IPS-20b (cell line): Measurements from ENCODE around the gene SAP30BP.
"Not testable (repeated sequence)": the region's sequence is repeated elsewhere in the genome, so short reads cannot be mapped to it uniquely, and the experiment has no call there.

Source experiments
- H3K27ac ChIP-seq: one replicate; pipeline ENCODE4 v1.5.1; 2013; ENCODE audit warnings: low read length
- H3K27me3 ChIP-seq: 2 replicates; pipeline ENCODE4 v1.6.1; 2013; ENCODE audit warnings: mild to moderate bottlenecking, low read length, inconsistent platforms; ENCODE audit not compliant: insufficient read depth
- H3K36me3 ChIP-seq: 2 replicates; pipeline ENCODE4 v1.6.1; 2013; ENCODE audit warnings: low read depth, mild to moderate bottlenecking, inconsistent platforms, low read length, moderate library complexity; ENCODE audit not compliant: insufficient read depth
- H3K4me1 ChIP-seq: 2 replicates; pipeline ENCODE4 v1.6.1; 2013; ENCODE audit warnings: mild to moderate bottlenecking, control low read depth, inconsistent platforms, low read length, moderate library complexity; ENCODE audit not compliant: insufficient read depth
- H3K4me3 ChIP-seq: 2 replicates; pipeline ENCODE4 v1.5.1; 2013; ENCODE audit warnings: mild to moderate bottlenecking, low read length, inconsistent platforms
- H3K9ac ChIP-seq: 2 replicates; pipeline ENCODE4 v1.6.1; 2013; ENCODE audit warnings: low read depth, mild to moderate bottlenecking, inconsistent platforms, low read length, moderate library complexity
- H3K9me3 ChIP-seq: 2 replicates; pipeline ENCODE4 v1.6.1; 2013; ENCODE audit warnings: mild to moderate bottlenecking, low read depth, low read length, inconsistent platforms; ENCODE audit not compliant: insufficient read depth

The SAP30BP gene

DNA sequence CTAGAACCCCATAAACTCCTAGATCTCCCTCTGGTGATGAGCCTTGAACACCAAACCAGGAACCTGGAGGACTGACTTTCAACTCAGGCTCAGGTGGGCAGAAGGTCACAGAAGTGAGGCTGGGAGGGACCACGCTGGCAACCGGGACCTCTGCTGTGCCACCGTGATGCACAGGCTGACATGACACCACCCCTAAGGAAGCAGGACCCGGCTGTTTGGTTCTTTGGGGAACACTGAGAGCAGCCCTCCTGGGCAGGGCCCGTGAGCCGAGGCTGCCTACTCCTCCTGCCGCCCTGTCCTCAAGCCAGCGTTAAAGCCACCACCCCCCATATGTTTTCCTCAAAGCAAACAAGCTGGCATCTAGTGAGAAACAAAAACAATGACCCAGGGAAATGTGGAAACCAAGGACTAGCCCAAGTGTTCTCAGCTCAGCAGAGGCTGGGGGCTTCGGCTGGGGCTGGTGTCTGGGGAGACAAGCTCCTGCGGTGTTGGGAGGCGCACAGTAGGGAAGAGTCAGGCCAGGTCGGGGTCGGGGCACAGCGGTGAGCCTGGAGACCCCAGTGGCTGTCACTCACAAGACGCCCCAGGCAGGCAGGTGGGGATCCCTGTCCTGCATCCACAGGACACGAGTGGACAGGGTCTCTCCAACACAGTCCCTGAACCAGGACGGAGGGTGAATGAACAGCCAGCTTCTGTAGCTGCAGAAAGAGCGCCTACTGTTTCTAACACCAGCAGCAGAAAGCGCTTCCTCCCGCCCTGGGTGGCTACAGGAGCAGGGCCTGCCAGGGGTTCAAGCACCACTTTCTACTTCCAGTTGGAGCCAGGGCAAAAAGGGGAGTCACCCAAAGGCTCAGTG lies 32.2 kb upstream of the SAP30BP start:
- Histone ChIP-seq H3K27me3 (no peaks in the 10 kb centered on the region), H3K9ac (no peak overlapping the region), H3K4me1 (peaks cover 6% of the 10 kb centered on the region; the same call in 1 of the 2 replicates), H3K9me3 (no peaks in the 10 kb centered on the region), H3K4me3 (no peak overlapping the region), H3K36me3 (no peaks in the 10 kb centered on the region; the same call in 1 of the 2 replicates), H3K27ac (no peak overlapping the region)

GRCh38 chr17:75635610-75636202 lies 31.4 kb upstream of the SAP30BP start:
- H3K27me3 ChIP-seq = no peaks in the 10 kb centered on the region
- H3K36me3 ChIP-seq = no peaks in the 10 kb centered on the region
- no peak overlapping the region for H3K4me3 ChIP-seq
- no peak overlapping the region for H3K27ac ChIP-seq
- H3K9ac ChIP-seq = no peak overlapping the region
- H3K9me3 ChIP-seq = no peaks in the 10 kb centered on the region
- H3K4me1 ChIP-seq = peaks cover 6% of the 10 kb centered on the region; the same call in 1 of the 2 replicates

GRCh38 chr17:75636381-75637142 lies 30.6 kb upstream of the SAP30BP start:
- H3K9me3 ChIP-seq = no peaks in the 10 kb centered on the region
- H3K4me3 ChIP-seq = no peak overlapping the region
- no peaks in the 10 kb centered on the region for H3K27me3 ChIP-seq
- peaks cover 6% of the 10 kb centered on the region; the same call in 1 of the 2 replicates for H3K4me1 ChIP-seq
- no peak overlapping the region for H3K9ac ChIP-seq
- no peak overlapping the region for H3K27ac ChIP-seq
- H3K36me3 ChIP-seq = no peaks in the 10 kb centered on the region

- no peak overlapping the region for H3K9ac ChIP-seq
- H3K4me1 ChIP-seq = peaks cover 6% of the 10 kb centered on the region; the same call in 1 of the 2 replicates
- H3K9me3 ChIP-seq = no peaks in the 10 kb centered on the region
- no peak overlapping the region for H3K4me3 ChIP-seq
- H3K27ac ChIP-seq = no peak overlapping the region
- H3K36me3 ChIP-seq = no peaks in the 10 kb centered on the region
- H3K27me3 ChIP-seq = no peaks in the 10 kb centered on the region
These were observed 30.0 kb upstream of the SAP30BP start for GRCh38 chr17:75637143-75637538.

DNA sequence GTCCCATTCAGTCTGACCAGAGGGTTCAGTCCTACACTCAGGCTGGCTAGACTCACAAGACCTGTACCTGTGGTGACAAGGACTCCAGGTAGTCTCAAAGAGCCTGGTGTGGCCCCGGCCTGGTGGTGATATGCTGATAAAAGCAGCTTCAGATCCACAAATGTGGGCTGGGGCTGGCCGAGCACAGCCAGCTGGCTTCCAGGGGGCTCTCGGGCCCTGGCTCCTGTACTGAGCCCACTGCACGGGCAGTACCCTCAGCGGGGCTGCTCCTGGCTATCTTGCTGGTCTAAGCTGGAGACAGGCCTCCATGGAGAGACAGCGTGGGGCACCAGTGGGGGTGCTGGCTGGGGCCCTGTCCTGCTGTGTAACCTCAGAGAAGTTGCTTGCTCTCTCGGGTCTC lies 29.6 kb upstream of the SAP30BP start:
- H3K9ac ChIP-seq = no peak overlapping the region
- no peaks in the 10 kb centered on the region for H3K27me3 ChIP-seq
- H3K4me3 ChIP-seq = no peak overlapping the region
- H3K36me3 ChIP-seq = no peaks in the 10 kb centered on the region
- no peak overlapping the region for H3K27ac ChIP-seq
- peaks cover 7% of the 10 kb centered on the region; the same call in 1 of the 2 replicates for H3K4me1 ChIP-seq
- no peaks in the 10 kb centered on the region for H3K9me3 ChIP-seq

- not testable (repeated sequence) for H3K27me3 ChIP-seq, H3K9ac ChIP-seq, H3K27ac ChIP-seq, H3K36me3 ChIP-seq, H3K4me3 ChIP-seq, H3K9me3 ChIP-seq
- H3K4me1 ChIP-seq = peaks cover 12% of the 10 kb centered on the region
These were observed 29.1 kb upstream of the SAP30BP start for GRCh38 chr17:75638039-75638438.

DNA sequence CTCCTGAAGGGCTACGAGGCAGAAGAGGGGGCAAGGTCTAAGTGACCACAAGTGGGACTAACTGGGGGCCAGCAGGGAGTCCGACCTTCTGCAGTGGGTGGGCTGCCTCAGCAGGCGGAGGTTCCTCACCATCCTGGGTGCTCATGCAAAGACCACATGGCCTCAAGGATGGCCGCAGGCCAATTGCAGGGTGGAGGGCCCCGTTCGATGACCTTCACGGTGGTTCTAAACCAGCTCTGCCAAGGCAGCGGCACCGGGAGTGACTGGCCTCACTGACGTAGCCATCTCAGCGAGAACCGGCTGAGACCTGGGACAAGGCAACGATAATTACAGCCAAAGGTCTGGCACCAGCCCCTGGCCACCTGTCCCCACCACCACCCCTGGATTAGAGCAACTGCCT lies 28.2 kb upstream of the SAP30BP start:
- Histone ChIP-seq H3K4me1 (peaks cover 14% of the 10 kb centered on the region), H3K9me3 (no peaks in the 10 kb centered on the region), H3K4me3 (no peak overlapping the region), H3K27ac (no peak overlapping the region), H3K9ac (no peak overlapping the region), H3K27me3 (no peaks in the 10 kb centered on the region), H3K36me3 (no peaks in the 10 kb centered on the region)

DNA sequence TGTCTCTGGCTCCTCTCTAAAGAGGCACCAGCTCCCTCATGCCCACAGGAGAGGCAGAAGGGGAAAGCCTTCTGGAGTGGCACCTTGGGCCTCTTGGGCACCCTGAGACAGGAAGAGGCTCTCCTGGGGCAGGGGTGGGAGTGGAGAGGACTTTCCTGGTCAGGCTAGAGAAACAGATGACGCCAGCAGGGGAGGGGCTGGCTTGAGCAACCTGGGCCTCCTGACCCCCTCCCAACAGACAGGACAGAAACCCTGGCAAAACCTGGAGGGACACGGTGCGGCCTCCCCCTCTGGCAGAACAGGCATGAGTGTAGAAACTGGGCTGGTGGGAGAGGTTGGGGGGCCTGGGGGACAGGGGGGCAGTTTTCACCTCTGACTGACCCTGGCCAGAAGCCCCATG lies 27.8 kb upstream of the SAP30BP start:
- Histone ChIP-seq H3K4me1 (peaks cover 14% of the 10 kb centered on the region), H3K9me3 (no peaks in the 10 kb centered on the region), H3K27ac (no peak overlapping the region), H3K9ac (no peak overlapping the region), H3K4me3 (no peak overlapping the region), H3K36me3 (no peaks in the 10 kb centered on the region), H3K27me3 (no peaks in the 10 kb centered on the region)

DNA sequence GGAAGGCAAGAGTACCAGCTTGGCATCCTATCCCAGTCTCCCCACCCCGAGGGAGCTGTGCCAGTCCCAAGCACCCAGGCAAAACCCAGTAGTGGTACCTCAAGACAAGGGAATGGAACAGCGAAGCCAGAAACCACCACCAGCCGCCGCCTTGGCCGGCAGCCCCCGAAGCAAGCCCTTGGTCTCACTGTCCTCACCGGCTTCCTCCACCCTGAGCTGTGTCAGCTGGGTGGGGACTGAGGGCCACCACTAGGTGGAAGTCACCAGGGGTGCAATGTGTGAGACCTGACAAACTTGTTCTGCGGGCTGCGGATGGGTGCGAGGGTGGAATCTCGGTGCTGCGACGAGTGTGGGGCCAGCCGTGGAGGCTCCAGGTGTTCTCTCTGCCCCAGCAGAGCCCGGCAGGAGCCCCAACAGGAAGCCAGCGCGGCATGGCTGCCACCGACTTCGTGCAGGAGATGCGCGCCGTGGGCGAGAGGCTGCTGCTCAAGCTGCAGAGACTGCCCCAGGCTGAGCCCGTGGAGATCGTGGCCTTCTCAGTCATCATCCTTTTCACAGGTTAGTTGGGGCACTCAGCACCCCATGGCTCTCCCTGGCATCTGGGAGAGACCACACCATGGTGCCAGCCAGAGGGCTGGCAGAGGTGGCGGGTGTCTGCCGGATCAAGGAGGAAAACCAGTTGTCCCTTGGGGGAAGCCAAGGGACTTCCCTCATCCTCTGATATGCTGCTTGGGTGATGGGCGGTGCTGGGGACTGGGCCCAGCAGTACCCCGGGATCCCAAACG lies 27.2 kb upstream of the SAP30BP start:
- Histone ChIP-seq H3K4me3 (no peak overlapping the region), H3K4me1 (peaks cover 14% of the 10 kb centered on the region), H3K27me3 (no peaks in the 10 kb centered on the region), H3K36me3 (no peaks in the 10 kb centered on the region), H3K9me3 (no peaks in the 10 kb centered on the region), H3K27ac (no peak overlapping the region), H3K9ac (no peak overlapping the region)

- H3K9ac ChIP-seq = no peak overlapping the region
These were observed 26.5 kb upstream of the SAP30BP start for GRCh38 chr17:75640556-75641119.

DNA sequence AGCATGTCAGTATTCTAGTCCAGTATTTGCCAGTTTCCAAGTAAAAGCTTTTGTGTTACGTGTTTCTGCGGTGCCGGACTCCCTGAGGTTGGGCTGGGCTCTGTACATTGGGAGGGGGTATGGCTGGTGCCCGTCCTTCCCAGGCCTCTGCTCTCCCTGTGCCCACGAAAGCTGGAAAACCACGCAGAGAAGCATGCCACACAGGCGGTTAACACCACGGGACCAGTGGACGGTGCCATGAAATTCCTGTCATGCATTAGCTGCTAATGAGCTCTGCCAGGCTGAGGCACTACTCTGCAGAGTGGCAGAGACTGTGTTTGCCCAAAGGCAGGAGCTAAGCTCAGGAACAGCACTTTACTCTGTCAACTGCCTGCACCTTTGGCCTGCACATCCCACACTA lies 25.8 kb upstream of the SAP30BP start:
- no peak overlapping the region for H3K27ac ChIP-seq
- H3K27me3 ChIP-seq = no peaks in the 10 kb centered on the region
- no peaks in the 10 kb centered on the region for H3K9me3 ChIP-seq
- H3K4me1 ChIP-seq = peaks cover 14% of the 10 kb centered on the region
- no peaks in the 10 kb centered on the region for H3K36me3 ChIP-seq
- H3K9ac ChIP-seq = no peak overlapping the region
- no peak overlapping the region for H3K4me3 ChIP-seq

More at GRCh38 chr17:75640556-75641119, 26.5 kb upstream of the SAP30BP start:
- Histone ChIP-seq H3K27me3 (no peaks in the 10 kb centered on the region), H3K27ac (no peak overlapping the region), H3K4me3 (no peak overlapping the region), H3K4me1 (peaks cover 14% of the 10 kb centered on the region), H3K36me3 (no peaks in the 10 kb centered on the region), H3K9me3 (no peaks in the 10 kb centered on the region)
